ENCODE data around the gene SMG6. TPM values are rescaled to one million over a fixed set of nuclear protein-coding genes. Genes with fewer than 3 reads are reported as not detected.

The SMG6 gene
- total RNA-seq, 1 donor from 2014 or later: 75.5 TPM

Other genes with a start within 250 kb of the SMG6 start
- gene HIC1, start 248.7 kb downstream of the SMG6 start, total RNA-seq: 1.0 and 2.3 TPM in 2 replicates
- 19.4 and 19.7 TPM in 2 replicates for gene SRR, start 165 bp upstream of the SMG6 start, total RNA-seq
- 62.9 and 68.9 TPM in 2 replicates for gene TSR1, start 32.7 kb upstream of the SMG6 start, total RNA-seq
- gene SGSM2, start 33.7 kb upstream of the SMG6 start, total RNA-seq: 24.1 and 55.1 TPM in 2 replicates
- 1.6 and 9.8 TPM in 2 replicates for gene MNT, start 97.3 kb upstream of the SMG6 start, total RNA-seq
- 13.4 and 18.2 TPM in 2 replicates for gene METTL16, start 208.1 kb upstream of the SMG6 start, total RNA-seq

Measured in renal cortical epithelial cell (primary cell).